MG63 (cell line): ENCODE results near the gene ARHGAP26. TPM values are rescaled to one million over a fixed set of nuclear protein-coding genes. Genes with fewer than 3 reads are reported as not detected.

ENCODE experiments used
- DNase-seq: peaks from one replicate; pipeline ENCODE4 v3.0.0-alpha.2; 2020
- H3K27me3 ChIP-seq: fragments of 250-450 bp; sonication (Bioruptor Pico); 2 replicates; pipeline ENCODE4 v1.5.1; 2020; ENCODE audit warnings: mild to moderate bottlenecking, moderate library complexity
- H3K36me3 ChIP-seq: fragments of 250-450 bp; sonication (Bioruptor Pico); 2 replicates; pipeline ENCODE4 v1.5.1; 2020; ENCODE audit warnings: mild to moderate bottlenecking, moderate library complexity
- H3K4me3 ChIP-seq: fragments of 250-450 bp; sonication (Bioruptor Pico); 2 replicates; pipeline ENCODE4 v1.5.1; 2020; ENCODE audit warnings: mild to moderate bottlenecking, moderate library complexity
- H3K9me3 ChIP-seq: fragments of 250-450 bp; sonication (Bioruptor Pico); 2 replicates; pipeline ENCODE4 v1.5.1; 2020; ENCODE audit warnings: mild to moderate bottlenecking, moderate library complexity
- total RNA-seq: library from RNA; depleted of rRNA; stranded (reverse); fragments of >200 nt; shearing (Covaris generic); gene quantifications from 2 replicates; pipeline ENCODE4 v1.2.3, GENCODE V29; 2014; ENCODE audit warnings: low replicate concordance

ARHGAP26 gene
- total RNA-seq, 1 experiment from 2014 or later = 1.3 TPM

DNA sequence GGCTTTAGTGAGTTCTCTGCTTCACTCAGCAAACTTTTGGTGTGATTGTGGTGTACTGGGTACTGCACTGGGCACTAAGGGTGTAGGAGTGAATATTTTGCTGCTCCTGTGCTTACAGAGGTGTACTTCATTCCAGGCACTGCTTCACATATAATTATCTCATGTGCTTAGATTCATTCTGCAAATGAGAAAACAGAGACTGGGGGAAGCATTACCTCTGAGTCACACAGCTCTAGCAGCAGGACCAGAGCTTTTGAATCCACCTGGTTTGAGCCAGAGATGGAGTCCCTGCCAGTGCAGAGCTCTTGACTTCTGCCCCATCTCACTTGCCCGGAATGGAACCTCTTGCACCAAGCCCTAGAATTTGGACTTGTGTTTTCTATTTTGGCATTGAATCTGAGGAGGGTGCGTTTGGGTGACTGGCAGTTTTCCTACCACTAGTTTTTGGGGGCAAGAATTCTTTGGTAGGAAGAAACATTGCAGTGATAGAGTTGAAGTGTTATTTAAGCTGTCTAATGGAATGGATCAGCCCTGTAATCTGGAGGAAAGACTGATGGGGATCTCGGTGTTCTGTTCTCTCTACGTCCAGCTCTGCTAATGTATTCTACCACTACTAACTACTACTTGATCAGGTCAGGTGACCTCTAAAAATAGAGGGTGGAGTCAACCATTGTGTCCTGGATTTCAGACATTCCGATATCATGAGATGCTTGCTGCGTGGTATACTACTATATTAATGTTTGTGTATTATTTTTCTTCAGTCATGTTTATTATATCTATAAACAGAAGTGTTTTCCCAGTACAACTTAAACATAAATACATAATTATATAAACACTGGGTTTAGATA is 2.5 kb downstream of the ARHGAP26 start:
- H3K4me3 ChIP-seq = no peak overlapping the region
- no peaks in the 10 kb centered on the region for H3K36me3 ChIP-seq
- peaks cover 6% of the 10 kb centered on the region; the same call in 1 of the 2 replicates for H3K27me3 ChIP-seq
- DNase-seq = no peak
- no peaks in the 10 kb centered on the region for H3K9me3 ChIP-seq

DNA sequence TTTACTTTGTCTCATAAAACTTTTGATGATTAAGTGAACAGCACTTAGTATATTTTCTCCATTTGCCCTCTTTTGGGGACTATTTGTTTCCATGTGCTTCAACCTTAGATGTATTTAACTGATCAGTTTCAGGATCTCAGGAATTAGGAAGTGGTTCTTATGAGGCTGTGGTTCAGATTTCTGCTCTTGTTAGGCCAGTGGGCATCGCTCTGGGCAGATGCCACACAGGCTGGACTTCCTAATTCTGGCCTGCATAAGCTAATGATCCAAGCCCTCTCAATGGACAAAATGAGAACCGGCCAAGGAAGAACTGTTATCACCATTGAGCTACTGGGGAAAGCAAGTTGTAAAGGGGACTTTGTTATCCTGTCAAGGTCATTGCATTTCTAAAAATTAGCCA is 6.9 kb downstream of the ARHGAP26 start:
- DNase-seq = no peak
- Histone ChIP-seq H3K36me3 (no peaks in the 10 kb centered on the region), H3K9me3 (no peaks in the 10 kb centered on the region), H3K4me3 (no peak overlapping the region), H3K27me3 (no peaks in the 10 kb centered on the region)

DNA sequence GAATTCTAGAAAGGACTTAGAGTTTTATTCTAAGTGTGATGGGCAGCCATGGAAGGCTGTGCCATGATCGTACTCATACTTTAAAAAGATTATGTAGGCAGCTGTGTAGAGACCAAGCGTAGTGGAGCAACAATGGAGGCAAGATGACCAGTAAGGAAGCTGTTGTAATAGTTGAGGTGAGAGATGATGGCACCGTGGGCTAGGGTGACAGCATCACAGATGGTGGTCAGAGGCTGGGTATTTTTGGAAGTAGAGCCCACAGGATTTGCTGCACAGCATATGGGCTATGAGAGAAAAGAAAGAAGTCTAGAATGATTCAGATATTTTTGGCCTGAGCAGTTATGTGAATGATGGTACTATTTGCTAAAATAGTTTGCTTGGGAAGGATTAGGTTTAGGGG is 7.7 kb downstream of the ARHGAP26 start:
- DNase-seq = no peak
- H3K4me3 ChIP-seq = no peak overlapping the region
- H3K27me3 ChIP-seq = no peaks in the 10 kb centered on the region
- H3K36me3 ChIP-seq = no peaks in the 10 kb centered on the region
- no peaks in the 10 kb centered on the region for H3K9me3 ChIP-seq

GRCh38 chr5:142779163-142779840 is 9.1 kb downstream of the ARHGAP26 start:
- no peak for DNase-seq
- no peaks in the 10 kb centered on the region for H3K27me3 ChIP-seq
- H3K36me3 ChIP-seq = no peaks in the 10 kb centered on the region
- no peak overlapping the region for H3K4me3 ChIP-seq
- no peaks in the 10 kb centered on the region for H3K9me3 ChIP-seq

DNA sequence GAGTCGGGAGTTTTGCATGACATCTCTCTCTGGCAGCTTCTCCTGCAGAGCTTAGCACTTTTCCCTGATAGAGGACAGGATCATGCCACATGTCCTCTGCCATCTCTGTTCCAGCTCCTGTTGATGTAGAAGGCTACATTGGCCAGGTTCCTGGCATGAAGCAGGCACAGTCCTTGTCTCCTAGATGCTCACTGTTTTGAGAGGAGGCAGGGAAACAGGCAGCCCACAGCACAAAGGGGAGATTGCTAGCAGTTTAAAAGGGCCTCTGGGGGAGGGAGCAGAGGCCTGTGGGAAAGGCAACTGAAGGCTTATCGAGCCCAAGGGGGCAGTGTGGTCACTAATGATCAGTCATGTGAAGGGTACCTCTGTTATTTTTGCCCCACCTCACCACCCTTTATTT is 10.7 kb downstream of the ARHGAP26 start:
- Histone ChIP-seq H3K9me3 (no peaks in the 10 kb centered on the region), H3K27me3 (no peaks in the 10 kb centered on the region), H3K4me3 (no peak overlapping the region), H3K36me3 (no peaks in the 10 kb centered on the region)
- no peak for DNase-seq

DNA sequence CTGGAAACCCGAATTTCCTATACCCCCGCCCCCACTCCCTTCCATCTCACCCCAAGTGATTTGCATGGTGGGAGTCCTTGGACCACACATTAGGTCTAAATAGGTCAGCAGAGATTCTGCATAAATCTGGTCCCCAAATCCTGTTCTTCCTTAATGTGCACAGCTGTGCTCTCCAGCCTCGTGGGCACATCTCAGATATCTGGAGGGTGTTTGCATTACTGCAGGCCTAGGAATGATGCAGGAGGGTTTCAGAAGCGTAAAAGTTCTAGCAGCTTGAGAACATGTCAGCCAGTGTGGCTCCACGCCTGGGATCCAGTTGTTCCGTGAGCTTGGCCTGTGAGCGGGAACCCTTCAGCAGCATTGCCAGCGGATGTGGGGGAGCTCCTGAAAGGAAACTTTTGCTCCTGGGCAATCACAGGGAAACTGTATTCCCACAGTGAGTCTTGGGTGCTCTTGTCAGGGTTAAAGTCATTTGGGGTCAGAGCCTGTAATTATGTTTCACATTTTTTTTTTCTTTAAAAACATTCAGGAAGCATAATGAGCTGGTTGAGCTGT is 12.9 kb downstream of the ARHGAP26 start:
- no peaks in the 10 kb centered on the region for H3K9me3 ChIP-seq
- no peaks in the 10 kb centered on the region for H3K36me3 ChIP-seq
- no peak for DNase-seq
- H3K4me3 ChIP-seq = no peak overlapping the region
- no peaks in the 10 kb centered on the region for H3K27me3 ChIP-seq

GRCh38 chr5:142783601-142784341 is 13.6 kb downstream of the ARHGAP26 start:
- Histone ChIP-seq H3K9me3 (no peaks in the 10 kb centered on the region), H3K27me3 (no peaks in the 10 kb centered on the region), H3K36me3 (no peaks in the 10 kb centered on the region), H3K4me3 (no peak overlapping the region)
- DNase-seq = no peak

GRCh38 chr5:142784401-142784955 is 14.3 kb downstream of the ARHGAP26 start:
- Histone ChIP-seq H3K9me3 (no peaks in the 10 kb centered on the region), H3K27me3 (no peaks in the 10 kb centered on the region), H3K4me3 (no peak overlapping the region), H3K36me3 (no peaks in the 10 kb centered on the region)
- DNase-seq = no peak

DNA sequence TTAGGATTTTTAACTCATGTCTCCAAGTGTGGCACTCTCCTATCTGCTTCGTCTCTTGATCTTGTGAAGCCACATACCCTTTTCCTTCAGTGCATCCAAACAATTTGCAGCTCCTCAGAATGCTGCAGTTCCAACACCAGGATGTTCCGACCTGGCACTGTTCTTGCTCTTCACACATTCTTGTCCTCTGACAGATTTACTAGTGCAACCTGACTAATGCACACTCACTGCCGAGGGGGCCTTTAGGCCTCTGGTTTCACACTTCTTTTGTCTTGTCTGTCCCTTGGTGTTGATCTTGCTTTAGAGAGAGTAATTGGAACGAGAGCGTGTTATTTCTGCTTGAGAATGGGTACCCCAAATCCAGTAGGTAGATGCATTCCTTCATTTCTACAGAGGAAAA is 15.0 kb downstream of the ARHGAP26 start:
- H3K36me3 ChIP-seq = no peaks in the 10 kb centered on the region
- no peak overlapping the region for H3K4me3 ChIP-seq
- DNase-seq = no peak
- H3K9me3 ChIP-seq = no peaks in the 10 kb centered on the region
- H3K27me3 ChIP-seq = no peaks in the 10 kb centered on the region

- no peak for DNase-seq
Observed at GRCh38 chr5:142789206-142789605, 19.0 kb downstream of the ARHGAP26 start.

DNA sequence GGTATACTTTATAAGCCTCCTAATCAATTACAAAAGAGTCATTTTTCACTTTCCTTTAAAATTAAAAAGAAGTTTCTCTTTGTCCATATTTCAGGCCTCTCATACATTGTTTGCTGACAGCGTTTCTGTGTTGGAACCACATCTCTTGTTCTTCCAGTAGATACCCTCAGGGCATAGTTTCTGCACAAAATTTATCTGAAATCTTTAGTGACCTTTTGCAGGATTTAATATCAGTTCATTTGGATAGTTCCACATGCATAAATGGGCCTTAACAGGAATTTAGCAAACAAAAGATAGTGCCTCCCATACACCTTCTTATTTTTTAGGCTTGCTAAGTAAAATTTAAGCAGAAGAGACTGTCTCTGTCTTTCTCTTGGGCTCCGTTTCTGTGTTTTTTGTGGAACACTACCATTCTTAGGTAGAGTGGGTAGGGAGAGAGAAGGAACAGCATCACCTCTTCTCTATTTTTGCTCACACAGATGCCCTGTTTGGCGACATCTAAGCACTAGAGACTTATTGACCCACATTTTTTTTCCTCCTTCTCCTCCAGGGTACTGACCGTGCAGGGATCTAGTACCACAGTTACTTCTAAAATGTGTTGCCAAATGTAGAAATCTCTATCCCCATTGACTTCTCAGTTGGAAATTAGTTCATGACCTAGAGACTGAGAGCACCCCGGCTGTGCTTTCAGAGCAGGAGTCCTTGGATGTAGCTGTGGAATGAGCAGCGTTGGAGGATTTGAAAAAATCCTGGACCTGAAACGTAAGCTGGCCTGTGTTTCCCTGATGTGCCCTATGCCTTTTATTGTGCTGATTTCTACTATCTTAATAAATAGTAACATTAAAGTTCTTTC is 22.1 kb downstream of the ARHGAP26 start:
- no peaks in the 10 kb centered on the region for H3K36me3 ChIP-seq
- no peak for DNase-seq
- H3K27me3 ChIP-seq = no peaks in the 10 kb centered on the region; the same call in 1 of the 2 replicates
- no peaks in the 10 kb centered on the region for H3K9me3 ChIP-seq
- no peak overlapping the region for H3K4me3 ChIP-seq

More at GRCh38 chr5:142789206-142789605, 19.0 kb downstream of the ARHGAP26 start:
- Histone ChIP-seq H3K27me3 (no peaks in the 10 kb centered on the region), H3K9me3 (no peaks in the 10 kb centered on the region), H3K36me3 (no peaks in the 10 kb centered on the region), H3K4me3 (no peak overlapping the region)

GRCh38 chr5:142792865-142793232 is 22.7 kb downstream of the ARHGAP26 start:
- H3K4me3 ChIP-seq = no peak overlapping the region
- no peaks in the 10 kb centered on the region; the same call in 1 of the 2 replicates for H3K27me3 ChIP-seq
- no peaks in the 10 kb centered on the region for H3K9me3 ChIP-seq
- no peaks in the 10 kb centered on the region for H3K36me3 ChIP-seq
- no peak for DNase-seq

DNA sequence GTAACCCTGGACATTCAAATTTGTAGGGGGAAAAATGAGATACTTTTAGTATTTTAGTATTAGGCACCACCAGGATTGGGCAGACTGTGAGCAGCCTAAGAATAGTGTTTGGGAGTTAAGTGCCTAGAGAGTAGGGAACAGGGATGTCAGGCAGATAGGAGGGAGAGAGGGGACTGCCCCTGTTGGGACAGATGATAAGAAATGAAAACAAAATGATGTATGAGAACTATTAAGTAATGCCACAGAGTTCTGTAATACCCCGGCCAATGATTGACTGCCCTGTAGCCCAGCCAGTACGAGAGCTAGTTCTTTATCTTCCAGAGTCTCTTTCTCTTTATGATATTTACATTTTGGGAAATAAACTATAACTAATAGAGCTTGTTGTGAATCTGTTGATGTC is 24.4 kb downstream of the ARHGAP26 start:
- no peaks in the 10 kb centered on the region for H3K9me3 ChIP-seq
- no peak overlapping the region for H3K4me3 ChIP-seq
- H3K27me3 ChIP-seq = no peaks in the 10 kb centered on the region; the same call in 1 of the 2 replicates
- DNase-seq = no peak
- H3K36me3 ChIP-seq = no peaks in the 10 kb centered on the region

GRCh38 chr5:142795251-142795650 is 25.1 kb downstream of the ARHGAP26 start:
- H3K27me3 ChIP-seq = no peaks in the 10 kb centered on the region; the same call in 1 of the 2 replicates

DNA sequence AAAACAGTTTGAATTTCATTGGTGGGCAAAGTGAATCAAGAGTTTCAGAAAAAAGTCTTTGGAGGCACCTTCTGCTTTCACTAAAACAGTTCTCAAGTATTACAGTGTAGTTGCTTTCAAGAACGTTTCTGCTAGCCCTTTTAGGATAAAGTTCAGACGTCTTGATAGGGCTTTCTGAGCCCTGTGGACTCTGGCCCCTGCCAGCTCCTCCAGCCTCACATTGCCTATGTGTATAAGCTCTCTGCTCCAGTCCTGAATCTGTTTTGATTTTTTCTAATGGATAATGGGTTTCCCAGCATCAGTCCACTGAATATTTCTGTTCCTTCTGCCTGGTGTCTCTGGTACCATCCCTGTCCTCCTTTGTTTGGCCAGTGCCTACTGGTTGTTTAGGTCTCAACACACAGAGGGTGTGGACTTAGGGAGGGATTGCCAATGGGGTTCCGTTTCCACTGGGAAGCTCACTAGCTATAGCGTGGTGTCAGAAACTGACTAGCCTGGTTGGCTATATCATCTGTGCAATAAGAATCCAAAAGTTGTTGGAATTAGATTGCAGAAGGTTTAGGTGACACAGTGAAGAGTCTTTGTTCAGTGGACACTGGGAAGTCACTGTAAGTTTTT is 26.4 kb downstream of the ARHGAP26 start:
- no peak for DNase-seq
- no peaks in the 10 kb centered on the region for H3K9me3 ChIP-seq
- no peak overlapping the region for H3K4me3 ChIP-seq
- H3K36me3 ChIP-seq = no peaks in the 10 kb centered on the region
- H3K27me3 ChIP-seq = no peaks in the 10 kb centered on the region; the same call in 1 of the 2 replicates

More at GRCh38 chr5:142795251-142795650, 25.1 kb downstream of the ARHGAP26 start:
- no peak for DNase-seq
- Histone ChIP-seq H3K36me3 (no peaks in the 10 kb centered on the region), H3K9me3 (no peaks in the 10 kb centered on the region), H3K4me3 (no peak overlapping the region)
